K562 (cell line): ENCODE results near the gene TIMP2. TPM values are rescaled to one million over a fixed set of nuclear protein-coding genes. Genes with fewer than 3 reads are reported as not detected.

ENCODE experiments used
- ATAC-seq: fragments of 200-7000 bp; cut with Tn5 transposase; 3 replicates; pipeline ENCODE4 v1.9.1; 2020; ENCODE audit warnings: moderate library complexity
- BruUV-seq: library from RNA; stranded (reverse); fragments of 400-500 nt; replicated peaks from 2 replicates; lab custom pipeline; 2021; lab: Mats Ljungman, UMichigan
- CTCF ChIA-PET: fragments of 300-600 bp; formaldehyde crosslinking; extraction: SDS; loops from one replicate; lab custom pipeline; 2021; ENCODE audit warnings: low intra/inter-chr PET ratio; lab: Yijun Ruan, JAX
- POLR2A ChIA-PET: fragments of 300-600, 350-650 bp; sonication (Branson Sonifier 250); formaldehyde crosslinking; extraction: SDS; loops from one replicate; lab custom pipeline; 2021; ENCODE audit warnings: antibody characterized with exemption, inconsistent platforms; lab: Yijun Ruan, JAX
- DNase-seq, 4 experiments: peaks; one replicate each; pipeline versions ENCODE4 v3.0.0 to v3.0.0-alpha.2; 2011 to 2018; ENCODE audit warnings: low spot score in 3 of 4, mixed read lengths in 3 of 4; ENCODE audit errors: extremely low read depth in 1 of 4
- FAIRE-seq: peaks from 2 replicates; lab custom pipeline; 2011; peaks lifted over from hg19 to GRCh38; lab: Jason Lieb, UNC
- H2AFZ ChIP-seq: 2 replicates; pipeline ENCODE4 v1.6.0; 2011; ENCODE audit warnings: low read depth, low read length, control low read depth, inconsistent platforms
- H3K27ac ChIP-seq: fragments of 200-600 bp; 3 replicates; pipeline ENCODE4 v1.8.0; 2011; ENCODE audit warnings: low read depth, mild to moderate bottlenecking, control low read depth, inconsistent platforms, low read length, moderate library complexity, mixed read lengths; ENCODE audit errors: extremely low read depth
- H3K27me3 ChIP-seq, 2 experiments: fragments of 300-600 bp in 1 of 2; 2 replicates in 1 of 2; 3 replicates in 1 of 2; pipeline versions ENCODE4 v1.6.0 to v1.8.0; 2011; ENCODE audit warnings: inconsistent platforms in 2 of 2, low read length in 2 of 2, mild to moderate bottlenecking in 1 of 2, mixed read lengths in 1 of 2, moderate library complexity in 1 of 2; ENCODE audit not compliant: control insufficient read depth in 2 of 2, insufficient read depth in 2 of 2
- H3K36me3 ChIP-seq: fragments of 300-600 bp; 3 replicates; pipeline ENCODE4 v1.8.0; 2011; ENCODE audit warnings: mild to moderate bottlenecking, low read length, inconsistent platforms; ENCODE audit not compliant: control insufficient read depth, insufficient read depth
- H3K4me1 ChIP-seq, 2 experiments: fragments of 200-600 bp in 1 of 2; replicated peaks in 1 of 2; 2 replicates in 1 of 2; 3 replicates in 1 of 2; pipeline versions ENCODE4 v1.5.1 to v1.8.0; 2011; ENCODE audit warnings: inconsistent platforms in 2 of 2, low read length in 2 of 2, mild to moderate bottlenecking in 1 of 2, mixed read lengths in 1 of 2, moderate library complexity in 1 of 2; ENCODE audit not compliant: control insufficient read depth in 2 of 2, insufficient read depth in 2 of 2
- H3K4me2 ChIP-seq: 2 replicates; pipeline ENCODE4 v1.6.1; 2011; ENCODE audit warnings: low read length, control low read depth, inconsistent platforms, mixed read lengths; ENCODE audit not compliant: insufficient read depth
- H3K4me3 ChIP-seq: fragments of 200-600 bp; sonication (generic), shearing (Covaris generic); 2 replicates; pipeline ENCODE4 v1.5.1; 2016; ENCODE audit warnings: control low read depth, inconsistent platforms
- H3K79me2 ChIP-seq: fragments of 200-600 bp; 3 replicates; pipeline ENCODE4 v1.8.0; 2011; ENCODE audit warnings: low read length, inconsistent platforms; ENCODE audit not compliant: control insufficient read depth, insufficient read depth
- H3K9ac ChIP-seq, 2 experiments: 2 replicates each; pipeline versions ENCODE4 v1.6.0 to v1.6.1; 2011; ENCODE audit warnings: low read depth in 2 of 2, low read length in 2 of 2, control low read depth in 1 of 2, inconsistent platforms in 1 of 2, mild to moderate bottlenecking in 1 of 2, mixed read lengths in 1 of 2; ENCODE audit not compliant: insufficient read depth in 1 of 2
- H3K9me1 ChIP-seq: one replicate; pipeline ENCODE4 v1.6.0; 2011; ENCODE audit warnings: inconsistent platforms, mild to moderate bottlenecking, low read length, moderate library complexity; ENCODE audit not compliant: control insufficient read depth, insufficient read depth
- H3K9me3 ChIP-seq: replicated peaks from 2 replicates; pipeline ENCODE4 v1.5.1; 2011; ENCODE audit warnings: low read depth, low read length, inconsistent platforms; ENCODE audit not compliant: control insufficient read depth, insufficient read depth
- H4K20me1 ChIP-seq: replicated peaks from 2 replicates; pipeline ENCODE4 v1.6.1; 2011; ENCODE audit warnings: low read length, inconsistent platforms, mixed read lengths; ENCODE audit not compliant: control insufficient read depth, insufficient read depth
- ELF4 ChIP-seq: fragments of 450-650 bp; formaldehyde crosslinking; IDR thresholded peaks from 2 replicates; pipeline ENCODE4 v1.4.0; 2022; ENCODE audit warnings: missing genetic modification characterization
- RCOR1 ChIP-seq, 2 experiments: IDR thresholded peaks; 2 replicates each; pipeline ENCODE4 v1.6.1; 2012; ENCODE audit warnings: low read depth in 2 of 2, low read length in 2 of 2, borderline replicate concordance in 1 of 2, improper control_type of control experiment in 1 of 2
- RFX1 ChIP-seq: fragments of 450-650 bp; IDR thresholded peaks from 2 replicates; pipeline ENCODE4 v1.6.1; 2016; ENCODE audit warnings: mild to moderate bottlenecking, moderate library complexity
- SRSF9 ChIP-seq: fragments of 200-400 bp; formaldehyde crosslinking; IDR thresholded peaks from 2 replicates; pipeline ENCODE4 v1.6.1; 2017; ENCODE audit warnings: low read depth, low read length, borderline replicate concordance
- STAT5A ChIP-seq: IDR thresholded peaks from 2 replicates; pipeline ENCODE4 v1.6.1; 2012; ENCODE audit warnings: low read length, inconsistent platforms, borderline replicate concordance
- ZNF589 ChIP-seq: fragments of 200-800 bp; sonication (Bioruptor generic); IDR thresholded peaks from 2 replicates; pipeline ENCODE4 v1.6.1; 2016; ENCODE audit warnings: low read depth, missing genetic modification characterization, missing compliant biosample characterization
- ZNF785 ChIP-seq: fragments of 250-450 bp; sonication (Bioruptor Pico); IDR thresholded peaks from 2 replicates; pipeline ENCODE4 v1.4.0; 2020; ENCODE audit warnings: mild to moderate bottlenecking
- WGBS: fragments of 100-300 bp; shearing (Covaris generic); methylation state at CpG from one replicate; pipeline ENCODE4 v1.1.6; 2016; ENCODE audit warnings: low coverage, mixed read lengths; ENCODE audit not compliant: insufficient coverage; ENCODE audit errors: missing lambda C conversion rate; 5-methylcytosine and 5-hydroxymethylcytosine counted together
- in situ Hi-C: fragments of 300-500 bp; cut with MboI; formaldehyde crosslinking; loops from 4 replicates; pipeline ENCODE4 v1.15.0; 2018; ENCODE audit warnings: inconsistent platforms, mixed read lengths
- intact Hi-C: fragments of 100-400 bp; cut with micrococcal nuclease; formaldehyde crosslinking; loops from 2 replicates; pipeline ENCODE4 v1.14.2; 2022
- polyA plus RNA-seq, 8 experiments: library from polyadenylated mRNA; depleted of rRNA in 4 of 8; stranded (reverse) in 5 of 8; unstranded in 3 of 8; fragments of >200 nt; fragmentation: Nextera tagmentation in 2 of 8; fragmentation: Illumina TruSeq in 1 of 8; extraction: Ambion mirVana in 2 of 8; extraction: Trizol in 1 of 8; gene quantifications; 2 replicates each; pipeline versions ENCODE4 v1.2.1 to v1.2.3, GENCODE V29; 2011 to 2014; ENCODE audit warnings: inconsistent platforms in 1 of 8, missing spikeins in 1 of 8
- total RNA-seq, 7 experiments: library from RNA; depleted of rRNA in 6 of 7; stranded (reverse); fragments of >200 nt in 6 of 7; fragmentation: Illumina TruSeq in 2 of 7; extraction: Trizol in 2 of 7; gene quantifications; 2 replicates each; pipeline versions ENCODE4 v1.2.1 to v1.2.3, GENCODE V29; 2011 to 2021; ENCODE audit warnings: low replicate concordance in 1 of 7

TIMP2 gene
- total and polyA plus RNA-seq, 9 of the 15 experiments (the other 6 are each of a cell fraction or from before 2014, with no cell fraction given), result 0.55 TPM; not detected in 8

- ChIA-PET CTCF (no interaction called here), POLR2A (interaction anchor here (1.0 to 1.6 kb wide), 2 partner anchors 9 to 17 kb away, joined by 3 read pairs; no protein-coding TSS in a partner anchor)
- no peak overlapping the region for H2AFZ ChIP-seq
- peaks cover 95% of the 10 kb centered on the region for H3K36me3 ChIP-seq
- TF ChIP-seq ELF4 (CRISPR knock-in tag) (no peak), RFX1 (no peak), STAT5A (no peak), ZNF785 (CRISPR knock-in tag) (no peak), ZNF589 (no peak), SRSF9 (no peak), RCOR1 (IDR thresholded peaks at IDR 0.05; ENCODE audit: borderline replicate concordance in 1 of 2, low read depth in 2 of 2, low read length in 2 of 2) (no peak)
- BruUV-seq, result no TSS peak
- in situ Hi-C loops (no loop called here), intact Hi-C loops (no loop called here)
- no peak overlapping the region for H3K4me3 ChIP-seq
- H3K4me1 ChIP-seq, result no peaks in the 10 kb centered on the region
- ATAC-seq (no peak), DNase-seq (peak in 1 of 4 experiments; percentile 6), FAIRE-seq (no peak)
- no peaks in the 10 kb centered on the region for H3K9me3 ChIP-seq
- no peak overlapping the region for H3K4me2 ChIP-seq
- H3K9ac ChIP-seq, result no peak overlapping the region
- H3K27ac ChIP-seq, result no peak overlapping the region
- no peaks in the 10 kb centered on the region for H3K27me3 ChIP-seq
- WGBS, result 92% methylated on average over 20 of the region's 21 CpGs
- H3K9me1 ChIP-seq, result no peaks in the 10 kb centered on the region
- peaks cover 9% of the 10 kb centered on the region; the same call in 1 of the 3 replicates for H3K79me2 ChIP-seq
- H4K20me1 ChIP-seq, result peaks cover 20% of the 10 kb centered on the region
Measured at GRCh38 chr17:78826836-78827509, 98.2 kb downstream of the TIMP2 start.
